ENCODE data around the gene PLEKHA1. TPM values are rescaled to one million over a fixed set of nuclear protein-coding genes. Genes with fewer than 3 reads are reported as not detected.

Gene PLEKHA1
- total and polyA plus RNA-seq, 2 experiments from 2014 or later, result 25.8 to 36.6 TPM

GRCh38 chr10:122357685-122358084 lies 16.8 kb upstream of the PLEKHA1 start (continued):
- TF ChIP-seq ZNF462 (CRISPR knock-in tag; IDR thresholded peaks at IDR 0.05), result no peak

DNA sequence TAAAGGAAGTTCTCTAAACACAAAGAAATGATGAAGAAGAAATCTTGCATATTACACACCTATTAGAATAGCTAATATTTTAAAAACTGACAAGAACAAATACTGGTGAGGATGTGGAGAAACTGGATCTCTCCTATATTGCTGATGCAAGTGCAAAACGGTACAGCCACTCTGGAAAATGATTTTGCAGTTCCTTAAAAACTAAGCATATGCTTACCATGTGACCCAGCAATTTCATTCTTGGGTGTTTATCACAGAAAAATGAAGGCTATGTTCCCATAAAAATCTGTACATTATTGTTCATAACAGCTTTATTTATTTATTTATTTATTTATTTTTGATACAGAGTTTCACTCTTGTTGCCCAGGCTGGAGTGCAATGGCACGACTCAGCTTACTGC lies 14.9 kb upstream of the PLEKHA1 start:
- H3K4me1 Mint-ChIP-seq, result 0 out of 3 replicates have a peak, but pooled peaks cover 4% of the 10 kb centered on the region
- Histone ChIP-seq H3K79me2 (replicated peaks; ENCODE audit: insufficient read depth) (no peaks in the 10 kb centered on the region), H3K27ac (ENCODE audit: low read depth) (no peak overlapping the region), H3K4me1 (ENCODE audit: insufficient read depth) (no peaks in the 10 kb centered on the region), H3K4me2 (no peak overlapping the region), H2AFZ (no peak overlapping the region), H3F3A (replicated peaks; ENCODE audit: low read depth) (no peaks in the 10 kb centered on the region), H3K27me3 (ENCODE audit: insufficient read depth) (no peaks in the 10 kb centered on the region), H4K20me1 (replicated peaks; ENCODE audit: insufficient read depth) (no peaks in the 10 kb centered on the region), H3K4me3 (no peak overlapping the region), H3K36me3 (ENCODE audit: insufficient read depth) (no peaks in the 10 kb centered on the region), H3K9me2 (ENCODE audit: insufficient read depth) (0 out of 2 replicates have a peak, but pooled peaks cover 2% of the 10 kb centered on the region)
- no peak for DNase-seq (ENCODE audit: low spot score)
- H3K4me3 Mint-ChIP-seq, result no peak overlapping the region
- ATAC-seq, result no peak
- no peak overlapping the region for H3K27ac Mint-ChIP-seq
- H3K9me3 Mint-ChIP-seq, result peaks cover 10% of the 10 kb centered on the region
- peaks cover 1% of the 10 kb centered on the region for H3K27me3 Mint-ChIP-seq (ENCODE audit: insufficient read depth, low read depth, poor library complexity)
- peaks cover 6% of the 10 kb centered on the region; the same call in 2 of the 3 replicates for H3K36me3 Mint-ChIP-seq (ENCODE audit: low read depth)
- no peak for TF ChIP-seq NANOG (IDR thresholded peaks at IDR 0.05; ENCODE audit: borderline replicate concordance)
- no peak for TF ChIP-seq ZNF462 (CRISPR knock-in tag; IDR thresholded peaks at IDR 0.05)
- TF ChIP-seq CREB1 (CRISPR knock-in tag; IDR thresholded peaks at IDR 0.05; ENCODE audit: low read depth), result no peak
- no peak for TF ChIP-seq EZH2 (IDR thresholded peaks at IDR 0.05; ENCODE audit: low read depth, unreplicated experiment)
- TF ChIP-seq REST (IDR thresholded peaks at IDR 0.05; ENCODE audit: unreplicated experiment), result no peak
